GM19043 (cell line): ENCODE measurements around the gene SMIM8.

Experiments used
- ATAC-seq: cut with Tn5 transposase; IDR thresholded peaks from one replicate; pipeline ENCODE4 v1.9.1; 2021; ENCODE audit warnings: low read depth; ENCODE audit not compliant: unreplicated experiment

SMIM8 gene

GRCh38 chr6:87382861-87383260, 60.5 kb downstream of the SMIM8 start:
- no peak for ATAC-seq

GRCh38 chr6:87384038-87384437, 61.6 kb downstream of the SMIM8 start:
- ATAC-seq = no peak

- no peak for ATAC-seq
Observed at GRCh38 chr6:87384449-87384848, 62.1 kb downstream of the SMIM8 start.

- peak; percentile 54 for ATAC-seq
Observed at GRCh38 chr6:87391334-87391733, 68.9 kb downstream of the SMIM8 start.
